ENCODE results near the gene INTU.

GRCh38 chr4:127622921-127623796 is 9.6 kb upstream of the INTU start:
- TF ChIP-seq POLR2A (IDR thresholded peaks at IDR 0.05): no peak
- TF ChIP-seq, protein P1, sequence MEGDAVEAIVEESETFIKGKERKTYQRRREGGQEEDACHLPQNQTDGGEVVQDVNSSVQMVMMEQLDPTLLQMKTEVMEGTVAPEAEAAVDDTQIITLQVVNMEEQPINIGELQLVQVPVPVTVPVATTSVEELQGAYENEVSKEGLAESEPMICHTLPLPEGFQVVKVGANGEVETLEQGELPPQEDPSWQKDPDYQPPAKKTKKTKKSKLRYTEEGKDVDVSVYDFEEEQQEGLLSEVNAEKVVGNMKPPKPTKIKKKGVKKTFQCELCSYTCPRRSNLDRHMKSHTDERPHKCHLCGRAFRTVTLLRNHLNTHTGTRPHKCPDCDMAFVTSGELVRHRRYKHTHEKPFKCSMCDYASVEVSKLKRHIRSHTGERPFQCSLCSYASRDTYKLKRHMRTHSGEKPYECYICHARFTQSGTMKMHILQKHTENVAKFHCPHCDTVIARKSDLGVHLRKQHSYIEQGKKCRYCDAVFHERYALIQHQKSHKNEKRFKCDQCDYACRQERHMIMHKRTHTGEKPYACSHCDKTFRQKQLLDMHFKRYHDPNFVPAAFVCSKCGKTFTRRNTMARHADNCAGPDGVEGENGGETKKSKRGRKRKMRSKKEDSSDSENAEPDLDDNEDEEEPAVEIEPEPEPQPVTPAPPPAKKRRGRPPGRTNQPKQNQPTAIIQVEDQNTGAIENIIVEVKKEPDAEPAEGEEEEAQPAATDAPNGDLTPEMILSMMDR (IDR thresholded peaks at IDR 0.05): peak in 2 of 5 experiments; percentile 13 to 16
- TF ChIP-seq POLR2AphosphoS5 (IDR thresholded peaks at IDR 0.05): no peak
